Bronchial epithelial cell (primary cell): ENCODE measurements around the gene ATG2A. TPM values are rescaled to one million over a fixed set of nuclear protein-coding genes. Genes with fewer than 3 reads are reported as not detected.

Experiments used
- DNase-seq: peaks from one replicate; pipeline ENCODE4 v3.0.0-alpha.2; 2010; ENCODE audit warnings: low read depth
- FAIRE-seq: peaks from 2 replicates; lab custom pipeline; 2011; peaks lifted over from hg19 to GRCh38; lab: Jason Lieb, UNC
- H3K27me3 ChIP-seq: 2 replicates; pipeline ENCODE4 v1.5.1; 2011; ENCODE audit warnings: low read length; ENCODE audit not compliant: control insufficient read depth, insufficient read depth
- H3K36me3 ChIP-seq: 2 replicates; pipeline ENCODE4 v1.5.1; 2011; ENCODE audit warnings: low read length; ENCODE audit not compliant: control insufficient read depth, insufficient read depth
- H3K4me3 ChIP-seq: 2 replicates; pipeline ENCODE4 v1.5.1; 2011; ENCODE audit warnings: mild to moderate bottlenecking, low read depth, low read length, control low read depth
- total RNA-seq: library from RNA; depleted of rRNA; stranded (reverse); fragments of >200 nt; gene quantifications from 2 replicates; pipeline ENCODE4 v1.2.1, GENCODE V29; 2014
- TF ChIP-seq, protein P1 (sequence below): IDR thresholded peaks from 2 replicates; pipeline ENCODE4 v1.5.1; 2011; ENCODE audit warnings: mild to moderate bottlenecking, moderate library complexity, low read length, control low read depth, inconsistent platforms; ENCODE audit not compliant: insufficient read depth, severe bottlenecking

ATG2A gene
- total RNA-seq, 1 donor from 2014 or later, result 6.1 TPM

GRCh38 chr11:64845129-64845775 is 71.8 kb downstream of the ATG2A start:
- DNase-seq (peak; percentile 10), FAIRE-seq (no peak)

More at GRCh38 chr11:64845129-64845775, 71.8 kb downstream of the ATG2A start:
- peak overlapping the region; percentile 84 for H3K4me3 ChIP-seq
- H3K27me3 ChIP-seq, result no peaks in the 10 kb centered on the region
- H3K36me3 ChIP-seq, result peaks cover 3% of the 10 kb centered on the region
- TF ChIP-seq, protein P1, sequence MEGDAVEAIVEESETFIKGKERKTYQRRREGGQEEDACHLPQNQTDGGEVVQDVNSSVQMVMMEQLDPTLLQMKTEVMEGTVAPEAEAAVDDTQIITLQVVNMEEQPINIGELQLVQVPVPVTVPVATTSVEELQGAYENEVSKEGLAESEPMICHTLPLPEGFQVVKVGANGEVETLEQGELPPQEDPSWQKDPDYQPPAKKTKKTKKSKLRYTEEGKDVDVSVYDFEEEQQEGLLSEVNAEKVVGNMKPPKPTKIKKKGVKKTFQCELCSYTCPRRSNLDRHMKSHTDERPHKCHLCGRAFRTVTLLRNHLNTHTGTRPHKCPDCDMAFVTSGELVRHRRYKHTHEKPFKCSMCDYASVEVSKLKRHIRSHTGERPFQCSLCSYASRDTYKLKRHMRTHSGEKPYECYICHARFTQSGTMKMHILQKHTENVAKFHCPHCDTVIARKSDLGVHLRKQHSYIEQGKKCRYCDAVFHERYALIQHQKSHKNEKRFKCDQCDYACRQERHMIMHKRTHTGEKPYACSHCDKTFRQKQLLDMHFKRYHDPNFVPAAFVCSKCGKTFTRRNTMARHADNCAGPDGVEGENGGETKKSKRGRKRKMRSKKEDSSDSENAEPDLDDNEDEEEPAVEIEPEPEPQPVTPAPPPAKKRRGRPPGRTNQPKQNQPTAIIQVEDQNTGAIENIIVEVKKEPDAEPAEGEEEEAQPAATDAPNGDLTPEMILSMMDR, result no peak

Other genes with a start within 250 kb of the ATG2A start
- gene NRXN2, start 194.0 kb downstream of the ATG2A start, total RNA-seq, result under 0.01 TPM in 1 of 2 replicates, not detected in the other
- not detected in 2 replicates for gene RASGRP2, start 173.1 kb downstream of the ATG2A start, total RNA-seq
- 0.26 and 0.51 TPM in 2 replicates for gene PYGM, start 157.2 kb downstream of the ATG2A start, total RNA-seq
- 44.5 and 59.3 TPM in 2 replicates for gene SF1, start 138.7 kb downstream of the ATG2A start, total RNA-seq
- gene MAP4K2, start 114.0 kb downstream of the ATG2A start, total RNA-seq, result 6.8 and 7.0 TPM in 2 replicates
- gene MEN1, start 106.7 kb downstream of the ATG2A start, total RNA-seq, result 5.5 and 8.3 TPM in 2 replicates
- gene CDC42BPG, start 72.6 kb downstream of the ATG2A start, total RNA-seq, result 16.6 and 23.0 TPM in 2 replicates
- gene EHD1, start 38.6 kb downstream of the ATG2A start, total RNA-seq, result 32.9 and 40.7 TPM in 2 replicates
- gene PPP2R5B, start 7.5 kb upstream of the ATG2A start, total RNA-seq, result 8.2 and 14.3 TPM in 2 replicates
- not detected in 2 replicates for gene GPHA2, start 18.7 kb upstream of the ATG2A start, total RNA-seq
- not detected in 2 replicates for gene MAJIN, start 54.9 kb upstream of the ATG2A start, total RNA-seq
- gene BATF2, start 79.8 kb upstream of the ATG2A start, total RNA-seq, result under 0.01 and 0.26 TPM in 2 replicates
- gene ARL2, start 97.0 kb upstream of the ATG2A start, total RNA-seq, result 71.0 and 76.1 TPM in 2 replicates
- gene SNX15, start 110.2 kb upstream of the ATG2A start, total RNA-seq, result 15.5 and 18.1 TPM in 2 replicates
- gene SAC3D1, start 124.0 kb upstream of the ATG2A start, total RNA-seq, result 10.4 and 15.5 TPM in 2 replicates
- gene NAALADL1, start 141.3 kb upstream of the ATG2A start, total RNA-seq, result 16.6 and 22.7 TPM in 2 replicates
- gene CDCA5, start 166.8 kb upstream of the ATG2A start, total RNA-seq, result 0.26 and 0.53 TPM in 2 replicates
- gene ZFPL1, start 167.0 kb upstream of the ATG2A start, total RNA-seq, result 34.2 and 52.4 TPM in 2 replicates
- gene VPS51, start 179.0 kb upstream of the ATG2A start, total RNA-seq, result 157 and 203 TPM in 2 replicates
- 15.0 and 49.8 TPM in 2 replicates for gene TM7SF2, start 194.7 kb upstream of the ATG2A start, total RNA-seq
- gene ZNHIT2, start 200.5 kb upstream of the ATG2A start, total RNA-seq, result 11.0 and 11.1 TPM in 2 replicates
- 439 and 539 TPM in 2 replicates for gene FAU, start 204.9 kb upstream of the ATG2A start, total RNA-seq
- 36.2 and 42.1 TPM in 2 replicates for gene MRPL49, start 205.1 kb upstream of the ATG2A start, total RNA-seq
- gene SYVN1, start 217.3 kb upstream of the ATG2A start, total RNA-seq, result 11.6 and 19.7 TPM in 2 replicates